Measurements from ENCODE around the gene COL4A2. TPM values are rescaled to one million over a fixed set of nuclear protein-coding genes. Genes with fewer than 3 reads are reported as not detected.

Gene COL4A2
- total and polyA plus RNA-seq, 2 donors (not counting 1 experiment from before 2014, with no cell fraction given): 0.17 TPM; not detected in 1

GRCh38 chr13:110483386-110483968 is 176.4 kb downstream of the COL4A2 start:
- H4K20me1 ChIP-seq (ENCODE audit: control insufficient read depth, insufficient read depth, low read length, poor library complexity, severe bottlenecking): no peaks in the 10 kb centered on the region
- TF ChIP-seq EZH2 (IDR thresholded peaks at IDR 0.05; ENCODE audit: borderline replicate concordance, insufficient read depth, low read depth, low read length, poor library complexity, severe bottlenecking): no peak
- no peak for TF ChIP-seq CTCF (IDR thresholded peaks at IDR 0.05)
- H3K9ac ChIP-seq (ENCODE audit: low read length): no peak overlapping the region
- no peaks in the 10 kb centered on the region for H3K9me3 ChIP-seq (ENCODE audit: control extremely low read depth in 1 of 3, control insufficient read depth in 2 of 3, insufficient read depth in 1 of 3, low read length in 2 of 3)
- H3K36me3 ChIP-seq (replicated peaks in 1 of 2; ENCODE audit: control extremely low read depth in 1 of 2, control insufficient read depth in 1 of 2, extremely low read depth in 1 of 2, insufficient read depth in 2 of 2, low read length in 1 of 2): no peaks in the 10 kb centered on the region
- no peaks in the 10 kb centered on the region for H3K27me3 ChIP-seq (replicated peaks in 1 of 4; ENCODE audit: control extremely low read depth in 1 of 4, control insufficient read depth in 3 of 4, insufficient read depth in 4 of 4, low read length in 3 of 4)
- H3K4me3 ChIP-seq (ENCODE audit: control extremely low read depth in 1 of 5, extremely low read depth in 1 of 5, insufficient read depth in 1 of 5, low read depth in 2 of 5, low read length in 4 of 5): no peak overlapping the region
- POLR2A ChIA-PET: no interaction called here
- Mint-ChIP-seq H3K4me1 (no peaks in the 10 kb centered on the region), H3K4me3 (no peak overlapping the region), H3K27ac (no peak overlapping the region), H3K9me3 (ENCODE audit: insufficient read depth) (no peaks in the 10 kb centered on the region), H3K27me3 (no peaks in the 10 kb centered on the region)
- no peak overlapping the region for H3K4me2 ChIP-seq (replicated peaks; ENCODE audit: low read depth, low read length, poor library complexity, severe bottlenecking)
- ATAC-seq (ENCODE audit: low read depth) (no peak), DNase-seq (no peak)
- H2AFZ ChIP-seq (ENCODE audit: insufficient read depth, low read depth, low read length, poor library complexity, severe bottlenecking): no peak overlapping the region
- intact Hi-C loops (cut with micrococcal nuclease): no loop called here
- no peaks in the 10 kb centered on the region for H3K79me2 ChIP-seq (ENCODE audit: control insufficient read depth, insufficient read depth, low read length)
- WGBS (ENCODE audit: insufficient coverage): over 99% methylated on average over 11 of the region's 13 CpGs
- CTCF ChIA-PET: interaction anchor here (1.3 kb wide), 1 partner anchor 28 kb away, joined by 4 read pairs; no protein-coding TSS in a partner anchor
- no peak overlapping the region for H3K27ac ChIP-seq (ENCODE audit: low read length in 2 of 2)
- H3K4me1 ChIP-seq (ENCODE audit: control insufficient read depth in 2 of 2, insufficient read depth in 2 of 2, low read length in 2 of 2): no peaks in the 10 kb centered on the region

GRCh38 chr13:110484290-110485048 is 177.4 kb downstream of the COL4A2 start:
- Histone ChIP-seq H3K4me3 (ENCODE audit: control extremely low read depth in 1 of 5, extremely low read depth in 1 of 5, insufficient read depth in 1 of 5, low read depth in 2 of 5, low read length in 4 of 5) (no peak overlapping the region), H3K9me3 (ENCODE audit: control extremely low read depth in 1 of 3, control insufficient read depth in 2 of 3, insufficient read depth in 1 of 3, low read length in 2 of 3) (no peaks in the 10 kb centered on the region), H3K27me3 (replicated peaks in 1 of 4; ENCODE audit: control extremely low read depth in 1 of 4, control insufficient read depth in 3 of 4, insufficient read depth in 4 of 4, low read length in 3 of 4) (no peaks in the 10 kb centered on the region), H3K9ac (ENCODE audit: low read length) (no peak overlapping the region), H2AFZ (ENCODE audit: insufficient read depth, low read depth, low read length, poor library complexity, severe bottlenecking) (no peak overlapping the region), H3K36me3 (replicated peaks in 1 of 2; ENCODE audit: control extremely low read depth in 1 of 2, control insufficient read depth in 1 of 2, extremely low read depth in 1 of 2, insufficient read depth in 2 of 2, low read length in 1 of 2) (no peaks in the 10 kb centered on the region), H3K27ac (ENCODE audit: low read length in 2 of 2) (no peak overlapping the region), H3K79me2 (ENCODE audit: control insufficient read depth, insufficient read depth, low read length) (no peaks in the 10 kb centered on the region), H3K4me1 (ENCODE audit: control insufficient read depth in 2 of 2, insufficient read depth in 2 of 2, low read length in 2 of 2) (no peaks in the 10 kb centered on the region), H4K20me1 (ENCODE audit: control insufficient read depth, insufficient read depth, low read length, poor library complexity, severe bottlenecking) (no peaks in the 10 kb centered on the region), H3K4me2 (replicated peaks; ENCODE audit: low read depth, low read length, poor library complexity, severe bottlenecking) (no peak overlapping the region)
- H3K27ac Mint-ChIP-seq: peak overlapping the region; percentile 41
- 89% methylated on average over 17 of the region's 18 CpGs for WGBS (ENCODE audit: insufficient coverage)
- DNase-seq (no peak), ATAC-seq (ENCODE audit: low read depth) (no peak)
- no peaks in the 10 kb centered on the region for H3K9me3 Mint-ChIP-seq (ENCODE audit: insufficient read depth)
- no peak overlapping the region for H3K4me3 Mint-ChIP-seq
- H3K27me3 Mint-ChIP-seq: no peaks in the 10 kb centered on the region
- TF ChIP-seq CTCF (IDR thresholded peaks at IDR 0.05): no peak
- TF ChIP-seq EZH2 (IDR thresholded peaks at IDR 0.05; ENCODE audit: borderline replicate concordance, insufficient read depth, low read depth, low read length, poor library complexity, severe bottlenecking): no peak
- intact Hi-C loops (cut with micrococcal nuclease): no loop called here
- no peaks in the 10 kb centered on the region for H3K4me1 Mint-ChIP-seq
- ChIA-PET CTCF (interaction anchor here (1.3 kb wide), 1 partner anchor 29 kb away, joined by 4 read pairs; no protein-coding TSS in a partner anchor), POLR2A (no interaction called here)

Data from B cell (primary cell).